HEK293 (cell line): ENCODE results near the gene SCRN3.

ENCODE experiments used
- CTCF ChIP-seq: fragments of 450-650 bp; formaldehyde crosslinking; IDR thresholded peaks from 2 replicates; pipeline ENCODE4 v1.5.1; 2016; ENCODE audit warnings: missing biosample characterization, missing genetic modification characterization
- KLF9 ChIP-seq: fragments of 450-650 bp; formaldehyde crosslinking; IDR thresholded peaks from 2 replicates; pipeline ENCODE4 v1.5.1; 2016; ENCODE audit warnings: missing biosample characterization, missing genetic modification characterization, low read depth
- MZF1 ChIP-seq: fragments of 450-650 bp; formaldehyde crosslinking; IDR thresholded peaks from 2 replicates; pipeline ENCODE4 v1.5.1; 2017; ENCODE audit warnings: missing biosample characterization, missing genetic modification characterization, borderline replicate concordance
- PBX3 ChIP-seq: sonication (generic); formaldehyde crosslinking; IDR thresholded peaks from 2 replicates; pipeline ENCODE4 v1.8.1; 2022; ENCODE audit warnings: mild to moderate bottlenecking, moderate library complexity, missing genetic modification reagents
- SALL2 ChIP-seq: fragments of 450-650 bp; formaldehyde crosslinking; IDR thresholded peaks from 2 replicates; pipeline ENCODE4 v1.5.0; 2017; ENCODE audit warnings: missing biosample characterization, mild to moderate bottlenecking, missing genetic modification characterization, borderline replicate concordance
- YY1 ChIP-seq: fragments of 450-650 bp; formaldehyde crosslinking; IDR thresholded peaks from 2 replicates; pipeline ENCODE4 v1.5.1; 2018; ENCODE audit warnings: missing biosample characterization, missing genetic modification characterization
- ZNF239 ChIP-seq: fragments of 450-650 bp; formaldehyde crosslinking; IDR thresholded peaks from 2 replicates; pipeline ENCODE4 v1.5.1; 2016; ENCODE audit warnings: missing biosample characterization, missing genetic modification characterization
- ZNF274 ChIP-seq, 2 experiments: fragments of 200-500 bp in 1 of 2; fragments of 450-650 bp in 1 of 2; sonication (Bioruptor generic) in 1 of 2; formaldehyde crosslinking in 1 of 2; IDR thresholded peaks; 2 replicates each; pipeline versions ENCODE4 v1.5.1 to v1.6.1; 2014 to 2016; ENCODE audit warnings: borderline replicate concordance in 1 of 2, inconsistent platforms in 1 of 2, low read length in 1 of 2, missing biosample characterization in 1 of 2, missing genetic modification characterization in 1 of 2
- ZNF280D ChIP-seq: fragments of 450-650 bp; formaldehyde crosslinking; IDR thresholded peaks from 2 replicates; pipeline ENCODE4 v1.5.1; 2016; ENCODE audit warnings: missing biosample characterization, missing genetic modification characterization
- ZNF791 ChIP-seq: fragments of 450-650 bp; formaldehyde crosslinking; IDR thresholded peaks from 2 replicates; pipeline ENCODE4 v1.5.1; 2016; ENCODE audit warnings: missing biosample characterization, missing genetic modification characterization
- ZSCAN30 ChIP-seq: fragments of 450-650 bp; IDR thresholded peaks from 2 replicates; pipeline ENCODE4 v1.5.1; 2018; ENCODE audit warnings: missing biosample characterization, mild to moderate bottlenecking, missing genetic modification characterization, moderate library complexity

- no peak for TF ChIP-seq CTCF
- TF ChIP-seq ZNF274 (IDR thresholded peaks at IDR 0.05; ENCODE audit: low read length), result no peak
- TF ChIP-seq ZNF274 (tag by site-specific recombination; IDR thresholded peaks at IDR 0.05; ENCODE audit: borderline replicate concordance), result no peak
- TF ChIP-seq ZNF791, result no peak
- no peak for TF ChIP-seq SALL2 (tag by site-specific recombination)
- TF ChIP-seq MZF1 (tag by site-specific recombination), result no peak
- no peak for TF ChIP-seq ZNF280D (tag by site-specific recombination)
- TF ChIP-seq PBX3, result no peak
- TF ChIP-seq YY1 (tag by site-specific recombination), result no peak
- no peak for TF ChIP-seq ZNF239 (tag by site-specific recombination)
- no peak for TF ChIP-seq ZSCAN30 (tag by site-specific recombination)
- no peak for TF ChIP-seq KLF9 (tag by site-specific recombination)
Measured at GRCh38 chr2:174473796-174474195, 78.3 kb downstream of the SCRN3 start.
